A673 (cell line): ENCODE results near the gene GALNS. TPM values are rescaled to one million over a fixed set of nuclear protein-coding genes. Genes with fewer than 3 reads are reported as not detected.
"Not testable (repeated sequence)": the region's sequence is repeated elsewhere in the genome, so short reads cannot be mapped to it uniquely, and the experiment has no call there.

Experiments
- BruUV-seq: library from RNA; stranded (reverse); fragments of 400-500 nt; replicated peaks from 2 replicates; lab custom pipeline; 2021; lab: Mats Ljungman, UMichigan
- CTCF ChIA-PET: fragments of 300-600 bp; sonication (Branson Sonifier 250); formaldehyde crosslinking; loops from one replicate; lab custom pipeline; 2022; ENCODE audit warnings: antibody characterized with exemption; lab: Charles Lee
- POLR2A ChIA-PET: fragments of 300-600 bp; sonication (Branson Sonifier 250); formaldehyde crosslinking; loops from one replicate; lab custom pipeline; 2022; ENCODE audit warnings: antibody characterized with exemption; ENCODE audit not compliant: low non-redundant PET; lab: Charles Lee
- DNase-seq: peaks from one replicate; pipeline ENCODE4 v3.0.0-alpha.2; 2015; ENCODE audit warnings: low spot score
- H3K27ac ChIP-seq: fragments of 200-600 bp; sonication (generic); 2 replicates; pipeline ENCODE4 v1.5.1; 2016; ENCODE audit warnings: mixed run types, low read depth, mild to moderate bottlenecking, mixed read lengths, antibody characterized with exemption, low read length; ENCODE audit not compliant: poor library complexity, severe bottlenecking
- H3K27me3 ChIP-seq: fragments of 200-600 bp; sonication (generic); replicated peaks from 2 replicates; pipeline ENCODE4 v1.6.1; 2017; ENCODE audit warnings: mixed run types, low read depth, mild to moderate bottlenecking, mixed read lengths, antibody characterized with exemption, low read length; ENCODE audit not compliant: insufficient read depth, poor library complexity
- H3K36me3 ChIP-seq: fragments of 200-600 bp; sonication (generic); 2 replicates; pipeline ENCODE4 v1.6.1; 2016; ENCODE audit warnings: mixed run types, mild to moderate bottlenecking, mixed read lengths, antibody characterized with exemption, low read length; ENCODE audit not compliant: insufficient read depth, poor library complexity, severe bottlenecking
- H3K4me1 ChIP-seq: fragments of 200-600 bp; sonication (generic); 2 replicates; pipeline ENCODE4 v1.6.1; 2017; ENCODE audit warnings: mixed run types, mild to moderate bottlenecking, mixed read lengths, antibody characterized with exemption, low read length; ENCODE audit not compliant: insufficient read depth, poor library complexity, severe bottlenecking
- H3K4me3 ChIP-seq: fragments of 200-600 bp; sonication (generic); 2 replicates; pipeline ENCODE4 v1.5.1; 2016; ENCODE audit warnings: low read depth, mixed run types, mild to moderate bottlenecking, mixed read lengths, low read length; ENCODE audit not compliant: poor library complexity, severe bottlenecking
- H3K9me3 ChIP-seq: fragments of 200-600 bp; sonication (generic); 2 replicates; pipeline ENCODE4 v1.6.1; 2016; ENCODE audit warnings: mixed run types, low read depth, mild to moderate bottlenecking, mixed read lengths, antibody characterized with exemption, low read length; ENCODE audit not compliant: poor library complexity, severe bottlenecking
- CTCF ChIP-seq: fragments of 300-800, 200-600 bp; sonication (generic); conservative IDR thresholded peaks from 2 replicates; pipeline ENCODE4 v1.5.1; 2017; ENCODE audit warnings: low read depth, mild to moderate bottlenecking, antibody characterized with exemption, low read length, moderate library complexity, mixed read lengths
- EZH2 ChIP-seq: fragments of 200-600 bp; sonication (generic); IDR thresholded peaks from 2 replicates; pipeline ENCODE4 v1.6.1; 2017; ENCODE audit warnings: borderline replicate concordance, low read depth, mild to moderate bottlenecking, mixed read lengths, antibody characterized with exemption, low read length; ENCODE audit not compliant: poor library complexity, severe bottlenecking
- intact Hi-C: fragments of 100-400 bp; cut with micrococcal nuclease; formaldehyde crosslinking; loops from one replicate; pipeline ENCODE4 v1.10.0; 2022; ENCODE audit not compliant: unreplicated experiment
- total RNA-seq: library from RNA; stranded (reverse); gene quantifications from 2 replicates; pipeline ENCODE4 v1.2.3, GENCODE V29; 2021

GALNS gene
- total RNA-seq, 1 experiment from 2014 or later = 54.8 TPM

- H3K9me3 ChIP-seq = no peaks in the 10 kb centered on the region
- peak overlapping the region; percentile 93 for H3K27ac ChIP-seq
- BruUV-seq = no TSS peak
- no peak overlapping the region for H3K4me3 ChIP-seq
- intact Hi-C loops = no loop called here
- no peaks in the 10 kb centered on the region for H3K27me3 ChIP-seq
- ChIA-PET CTCF (interaction anchor here (0.6 kb wide), 1 partner anchor 152 kb away, joined by 4 read pairs; no protein-coding TSS in a partner anchor), POLR2A (no interaction called here)
- no peaks in the 10 kb centered on the region for H3K36me3 ChIP-seq
- peaks cover 73% of the 10 kb centered on the region for H3K4me1 ChIP-seq
- DNase-seq = peak; percentile 78
- TF ChIP-seq CTCF = no peak
- no peak for TF ChIP-seq EZH2
These were observed 83.6 kb downstream of the GALNS start for GRCh38 chr16:88772871-88773811.

GRCh38 chr16:88771781-88772180 is 85.0 kb downstream of the GALNS start:
- DNase-seq, intact Hi-C loops, CTCF ChIA-PET, H3K27me3 ChIP-seq, BruUV-seq, H3K4me3 ChIP-seq, H3K9me3 ChIP-seq, H3K36me3 ChIP-seq: not testable (repeated sequence)
- peaks cover 68% of the 10 kb centered on the region for H3K4me1 ChIP-seq
- peak overlapping the region; percentile 93 for H3K27ac ChIP-seq
- POLR2A ChIA-PET = interaction anchor here (1.9 kb wide), 1 partner anchor 12 kb away, joined by 5 read pairs; no protein-coding TSS in a partner anchor

GRCh38 chr16:88771294-88771772 is 85.4 kb downstream of the GALNS start:
- no peaks in the 10 kb centered on the region for H3K9me3 ChIP-seq
- peak overlapping the region; percentile 29 for H3K4me3 ChIP-seq
- H3K4me1 ChIP-seq = peaks cover 65% of the 10 kb centered on the region
- no peaks in the 10 kb centered on the region for H3K36me3 ChIP-seq
- peak overlapping the region; percentile 93 for H3K27ac ChIP-seq
- ChIA-PET CTCF (interaction anchor here (0.7 to 1.4 kb wide), 5 partner anchors 10 to 38 kb away, joined by 3 to 5 read pairs (median 4); partner anchors contain the start of gene PIEZO1), POLR2A (interaction anchor here (0.9 to 1.9 kb wide), 4 partner anchors 10 to 13 kb away, joined by 3 to 5 read pairs (median 4); no protein-coding TSS in a partner anchor)
- no peak for TF ChIP-seq CTCF
- TF ChIP-seq EZH2 = no peak
- no peak for DNase-seq
- BruUV-seq = no TSS peak
- intact Hi-C loops = no loop called here
- H3K27me3 ChIP-seq = no peaks in the 10 kb centered on the region
